Pulmonary artery endothelial cell (primary cell): Measurements from ENCODE around the gene SLC22A7. TPM values are rescaled to one million over a fixed set of nuclear protein-coding genes. Genes with fewer than 3 reads are reported as not detected.

Source experiments
- DNase-seq: peaks from one replicate; pipeline ENCODE4 v3.0.0-alpha.2; 2011; ENCODE audit warnings: low read depth, low spot score
- total RNA-seq: library from RNA; depleted of rRNA; stranded (reverse); fragments of >200 nt; gene quantifications from 2 replicates; pipeline ENCODE4 v1.2.3, GENCODE V29; 2014

Gene SLC22A7, protein sequence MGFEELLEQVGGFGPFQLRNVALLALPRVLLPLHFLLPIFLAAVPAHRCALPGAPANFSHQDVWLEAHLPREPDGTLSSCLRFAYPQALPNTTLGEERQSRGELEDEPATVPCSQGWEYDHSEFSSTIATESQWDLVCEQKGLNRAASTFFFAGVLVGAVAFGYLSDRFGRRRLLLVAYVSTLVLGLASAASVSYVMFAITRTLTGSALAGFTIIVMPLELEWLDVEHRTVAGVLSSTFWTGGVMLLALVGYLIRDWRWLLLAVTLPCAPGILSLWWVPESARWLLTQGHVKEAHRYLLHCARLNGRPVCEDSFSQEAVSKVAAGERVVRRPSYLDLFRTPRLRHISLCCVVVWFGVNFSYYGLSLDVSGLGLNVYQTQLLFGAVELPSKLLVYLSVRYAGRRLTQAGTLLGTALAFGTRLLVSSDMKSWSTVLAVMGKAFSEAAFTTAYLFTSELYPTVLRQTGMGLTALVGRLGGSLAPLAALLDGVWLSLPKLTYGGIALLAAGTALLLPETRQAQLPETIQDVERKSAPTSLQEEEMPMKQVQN
- not detected in 2 replicates for total RNA-seq

DNA sequence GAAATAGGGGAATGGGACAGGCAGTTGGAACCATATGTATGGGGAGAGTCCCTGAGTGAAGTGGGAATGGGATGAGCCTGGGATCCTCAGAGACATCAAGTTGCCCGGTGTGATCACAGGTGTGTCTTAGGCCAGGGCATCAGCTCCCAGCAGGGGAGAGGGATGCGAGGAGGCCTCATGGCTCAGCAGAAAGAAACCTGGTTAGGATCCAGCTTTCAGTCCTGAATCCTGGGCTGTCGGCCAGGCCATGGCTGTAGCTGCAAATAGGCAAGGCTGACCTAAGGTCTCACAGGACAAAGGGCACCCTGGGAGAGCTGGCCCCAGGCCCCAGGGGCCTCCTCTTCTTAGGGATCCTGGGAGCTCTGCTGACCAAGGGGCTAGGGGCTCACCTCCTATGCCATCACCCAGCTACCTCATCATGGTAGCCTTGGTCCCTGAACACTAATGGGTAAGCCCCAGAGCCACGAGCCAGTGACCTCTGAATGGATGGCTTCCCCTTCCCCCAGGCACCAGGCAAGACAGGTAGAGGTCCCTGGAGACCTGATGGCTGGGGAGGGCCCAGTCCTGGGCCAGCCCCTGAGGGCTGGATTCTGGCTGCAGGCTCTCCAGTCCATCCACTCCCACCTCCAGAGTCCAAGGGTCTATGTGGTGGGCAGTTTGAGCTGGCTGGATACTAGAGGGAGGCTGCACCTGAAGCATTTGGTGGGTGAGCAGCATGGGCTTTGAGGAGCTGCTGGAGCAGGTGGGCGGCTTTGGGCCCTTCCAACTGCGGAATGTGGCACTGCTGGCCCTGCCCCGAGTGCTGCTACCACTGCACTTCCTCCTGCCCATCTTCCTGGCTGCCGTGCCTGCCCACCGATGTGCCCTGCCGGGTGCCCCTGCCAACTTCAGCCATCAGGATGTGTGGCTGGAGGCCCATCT is at the start of gene SLC22A7:
TSS of gene SLC22A7 (plus strand) at position 617 of the 921 bp plus-strand sequence. CDS start at position 716, 99 bp downstream.
- DNase-seq = no peak

DNA sequence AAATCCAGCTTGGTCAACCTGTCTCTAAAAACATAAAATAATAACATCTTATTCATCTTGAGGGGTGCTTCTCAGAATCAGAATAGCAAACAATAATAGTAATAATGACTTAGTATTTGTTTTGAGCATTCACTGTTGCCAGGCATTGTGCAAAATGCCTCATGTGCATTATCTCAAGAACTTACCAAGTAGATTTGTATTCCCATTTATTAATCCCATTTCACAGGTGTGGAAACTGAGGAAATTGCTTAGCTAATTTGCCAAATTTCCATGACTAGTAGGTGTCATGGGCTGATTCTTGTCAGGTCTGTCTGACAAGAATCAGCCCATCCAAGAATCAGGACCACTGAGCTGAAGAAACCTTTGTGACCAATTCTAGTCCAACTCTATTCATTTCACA is 49.3 kb upstream of the SLC22A7 start:
- no peak for DNase-seq

DNA sequence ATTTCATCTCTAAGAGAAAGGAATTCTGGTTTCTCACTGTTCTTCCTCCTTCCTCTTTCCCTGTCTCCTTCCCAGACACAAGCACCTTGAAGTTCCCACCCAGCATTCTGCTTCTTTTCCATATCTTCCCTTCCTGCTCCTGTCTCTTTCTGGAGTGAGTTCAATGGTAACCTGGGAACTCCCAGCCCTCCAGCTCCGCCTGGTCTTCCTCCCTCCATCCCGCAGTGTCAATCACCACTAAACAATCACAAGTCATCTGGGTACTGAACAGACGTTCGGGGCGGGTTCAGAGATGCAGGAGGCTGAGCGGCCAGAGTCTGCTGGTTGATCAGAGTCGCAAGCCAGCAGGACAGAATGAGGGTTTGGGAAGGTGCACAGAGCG is 47.1 kb upstream of the SLC22A7 start:
- no peak for DNase-seq

DNA sequence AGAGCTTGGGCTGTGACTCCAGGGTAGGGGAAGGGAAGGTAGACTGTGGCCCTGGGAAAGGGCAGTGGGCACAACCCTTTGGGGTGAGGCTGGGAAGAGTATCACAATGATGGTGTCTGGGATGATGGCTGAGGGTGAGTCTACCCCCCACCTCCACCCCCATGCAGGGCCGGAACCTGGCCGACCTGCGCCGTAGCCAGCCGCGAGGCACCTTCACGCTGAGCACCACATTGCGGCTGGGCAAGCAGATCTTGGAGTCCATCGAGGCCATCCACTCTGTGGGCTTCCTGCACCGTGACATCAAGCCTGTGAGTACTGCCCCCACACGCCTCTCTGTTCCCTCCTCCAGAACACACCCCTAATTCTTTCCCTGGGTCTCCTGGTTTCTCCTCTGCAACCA is 44.7 kb upstream of the SLC22A7 start:
- no peak for DNase-seq

DNA sequence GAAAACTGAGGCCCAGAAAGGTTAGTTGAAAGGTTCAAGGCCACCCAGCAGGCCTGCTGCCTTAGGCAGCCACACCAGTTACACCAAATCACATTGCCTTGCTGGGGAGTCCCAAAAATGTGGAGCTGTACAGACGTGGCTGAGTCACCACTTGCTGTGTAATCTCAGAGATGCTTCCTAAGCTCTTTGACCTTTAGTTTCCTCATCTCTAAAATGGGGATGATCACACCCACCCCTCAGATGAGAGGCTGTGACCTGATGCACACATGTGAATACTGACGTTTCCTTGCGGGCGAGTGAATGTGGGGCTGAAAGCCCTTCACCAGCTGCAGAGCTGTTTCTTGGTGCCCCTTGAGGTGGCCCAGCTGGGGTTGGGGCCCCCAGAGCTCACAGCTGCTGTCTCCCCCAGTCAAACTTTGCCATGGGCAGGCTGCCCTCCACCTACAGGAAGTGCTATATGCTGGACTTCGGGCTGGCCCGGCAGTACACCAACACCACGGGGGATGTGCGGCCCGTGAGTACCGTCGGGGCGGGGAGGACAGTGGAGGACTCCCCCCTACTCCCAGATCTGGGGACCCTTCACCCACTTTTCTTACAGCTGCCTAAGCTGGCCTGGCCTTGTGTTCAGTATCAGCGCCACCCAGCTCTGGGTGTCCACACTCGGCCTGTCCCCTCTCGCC is 43.8 kb upstream of the SLC22A7 start:
- no peak for DNase-seq

DNA sequence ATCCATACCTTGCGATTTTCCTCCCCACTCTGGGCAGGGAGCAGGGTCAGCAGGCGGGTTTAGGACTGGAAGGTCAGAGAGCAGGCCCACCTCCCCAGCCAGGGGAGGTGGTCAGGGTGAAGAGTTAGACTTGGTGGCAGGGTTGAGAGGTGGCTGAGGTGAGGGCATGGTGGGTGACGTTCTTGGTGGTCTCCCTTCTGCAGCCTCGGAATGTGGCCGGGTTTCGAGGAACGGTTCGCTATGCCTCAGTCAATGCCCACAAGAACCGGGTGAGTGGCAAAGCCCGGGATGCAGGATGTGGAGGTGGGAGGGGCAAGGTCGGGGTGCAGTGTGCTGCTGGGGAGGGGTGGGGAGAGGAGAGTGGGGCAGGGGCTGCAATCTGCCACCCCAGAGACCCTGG is 43.2 kb upstream of the SLC22A7 start:
- DNase-seq = no peak

DNA sequence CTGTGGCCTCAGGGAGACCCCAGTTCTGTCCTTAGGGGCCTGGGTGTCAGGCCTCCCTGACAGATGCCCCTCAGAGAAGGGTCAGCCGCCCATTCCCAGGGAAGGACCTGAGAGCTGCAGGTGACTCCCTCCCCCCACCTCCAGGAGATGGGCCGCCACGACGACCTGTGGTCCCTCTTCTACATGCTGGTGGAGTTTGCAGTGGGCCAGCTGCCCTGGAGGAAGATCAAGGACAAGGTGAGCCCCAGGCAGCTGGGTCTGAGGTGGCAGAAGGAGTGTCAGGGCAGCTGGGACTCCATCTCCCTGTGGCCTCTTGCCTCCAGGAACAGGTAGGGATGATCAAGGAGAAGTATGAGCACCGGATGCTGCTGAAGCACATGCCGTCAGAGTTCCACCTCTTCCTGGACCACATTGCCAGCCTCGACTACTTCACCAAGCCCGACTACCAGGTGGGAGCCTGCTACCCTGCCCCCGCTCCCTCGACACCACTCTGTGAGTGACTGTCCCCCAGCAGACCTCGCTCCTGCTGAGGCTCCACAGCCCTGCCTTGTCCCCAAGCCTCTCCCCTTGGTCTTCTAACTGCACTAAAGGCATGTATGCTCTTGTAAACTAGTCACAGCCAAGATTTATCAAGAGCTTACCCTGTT is 42.5 kb upstream of the SLC22A7 start:
- DNase-seq = no peak

DNA sequence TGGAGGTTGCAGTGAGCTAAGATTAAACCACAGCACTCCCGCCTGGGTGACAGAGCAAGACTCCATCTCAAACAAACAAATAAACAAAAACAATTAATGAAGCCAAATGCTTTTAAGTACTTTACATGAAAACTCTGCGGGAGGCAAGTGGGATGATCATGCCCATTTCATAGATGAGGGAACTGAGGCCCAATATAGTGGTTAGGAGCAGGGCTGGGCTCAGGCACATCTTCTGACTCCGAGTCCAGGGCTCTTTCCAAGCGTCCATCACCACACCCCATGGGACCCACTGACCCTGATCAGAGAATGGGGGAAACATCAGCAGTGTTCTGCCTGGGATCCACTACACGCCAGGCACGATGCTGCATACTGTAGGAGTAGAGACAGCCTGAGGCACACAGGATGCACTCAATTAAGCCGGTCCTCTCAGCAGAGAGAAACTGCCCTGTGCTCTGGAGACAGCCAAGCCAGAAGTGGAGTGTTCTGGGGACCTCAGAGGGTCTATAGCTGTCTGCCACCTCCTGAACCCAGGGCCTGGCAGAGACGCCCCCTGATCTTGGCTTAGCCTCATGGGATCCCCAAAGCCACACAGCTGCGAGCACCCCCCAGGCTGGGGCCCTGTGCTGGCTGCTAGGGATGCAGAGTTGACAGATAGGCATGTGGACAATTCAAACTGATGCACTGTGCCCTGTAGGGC is 41.2 kb upstream of the SLC22A7 start:
- DNase-seq = no peak

DNA sequence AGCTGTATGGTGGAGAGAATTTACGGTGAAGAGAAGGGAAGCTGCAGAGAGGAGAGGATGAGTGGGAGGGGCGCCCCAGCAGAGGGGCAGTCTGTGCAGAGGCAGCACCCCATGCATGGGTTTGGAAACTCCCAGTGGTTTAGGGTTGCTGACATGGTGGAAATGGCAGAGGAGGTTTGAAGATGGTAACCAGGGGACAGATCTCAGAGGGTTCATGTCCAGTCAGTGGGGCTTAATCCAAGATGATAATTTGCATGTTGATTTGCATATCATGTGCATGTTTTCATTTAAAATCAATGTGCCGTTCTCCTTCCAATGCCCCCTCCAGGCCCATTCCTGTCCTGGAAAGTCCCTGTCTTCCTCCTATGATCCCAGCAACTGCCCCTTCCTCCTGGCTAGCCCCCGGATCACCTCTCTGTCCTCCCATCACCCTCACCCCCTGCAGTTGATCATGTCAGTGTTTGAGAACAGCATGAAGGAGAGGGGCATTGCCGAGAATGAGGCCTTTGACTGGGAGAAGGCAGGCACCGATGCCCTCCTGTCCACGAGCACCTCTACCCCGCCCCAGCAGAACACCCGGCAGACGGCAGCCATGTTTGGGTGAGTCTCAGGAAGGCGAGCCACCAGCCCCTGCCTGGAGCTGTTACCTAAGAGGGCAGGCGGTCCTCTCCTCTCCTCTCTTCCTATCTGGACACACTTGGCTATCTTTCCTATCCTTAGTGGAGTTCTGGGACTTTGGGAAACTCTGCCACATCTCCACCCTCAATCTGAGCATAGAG is 40.5 kb upstream of the SLC22A7 start:
- DNase-seq = no peak

DNA sequence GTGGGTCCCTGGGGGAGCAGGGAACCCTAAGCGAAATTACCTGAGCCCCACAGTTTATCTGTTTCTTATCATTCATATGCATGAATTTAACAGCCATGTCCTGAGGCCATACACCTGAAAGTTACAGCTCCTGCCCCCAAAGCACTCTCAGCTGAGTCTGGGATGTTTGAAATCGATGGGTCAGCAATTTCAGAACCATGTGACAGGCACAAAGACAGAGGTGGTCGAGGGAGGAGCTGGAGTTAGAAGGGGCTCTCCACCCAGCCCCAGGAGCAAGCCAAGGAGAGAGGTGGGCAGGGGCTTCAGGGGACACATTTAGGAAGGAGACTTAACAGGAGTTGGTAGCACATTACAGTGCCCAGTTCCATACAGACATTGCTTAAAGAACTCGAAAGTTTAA is 39.9 kb upstream of the SLC22A7 start:
- no peak for DNase-seq

DNA sequence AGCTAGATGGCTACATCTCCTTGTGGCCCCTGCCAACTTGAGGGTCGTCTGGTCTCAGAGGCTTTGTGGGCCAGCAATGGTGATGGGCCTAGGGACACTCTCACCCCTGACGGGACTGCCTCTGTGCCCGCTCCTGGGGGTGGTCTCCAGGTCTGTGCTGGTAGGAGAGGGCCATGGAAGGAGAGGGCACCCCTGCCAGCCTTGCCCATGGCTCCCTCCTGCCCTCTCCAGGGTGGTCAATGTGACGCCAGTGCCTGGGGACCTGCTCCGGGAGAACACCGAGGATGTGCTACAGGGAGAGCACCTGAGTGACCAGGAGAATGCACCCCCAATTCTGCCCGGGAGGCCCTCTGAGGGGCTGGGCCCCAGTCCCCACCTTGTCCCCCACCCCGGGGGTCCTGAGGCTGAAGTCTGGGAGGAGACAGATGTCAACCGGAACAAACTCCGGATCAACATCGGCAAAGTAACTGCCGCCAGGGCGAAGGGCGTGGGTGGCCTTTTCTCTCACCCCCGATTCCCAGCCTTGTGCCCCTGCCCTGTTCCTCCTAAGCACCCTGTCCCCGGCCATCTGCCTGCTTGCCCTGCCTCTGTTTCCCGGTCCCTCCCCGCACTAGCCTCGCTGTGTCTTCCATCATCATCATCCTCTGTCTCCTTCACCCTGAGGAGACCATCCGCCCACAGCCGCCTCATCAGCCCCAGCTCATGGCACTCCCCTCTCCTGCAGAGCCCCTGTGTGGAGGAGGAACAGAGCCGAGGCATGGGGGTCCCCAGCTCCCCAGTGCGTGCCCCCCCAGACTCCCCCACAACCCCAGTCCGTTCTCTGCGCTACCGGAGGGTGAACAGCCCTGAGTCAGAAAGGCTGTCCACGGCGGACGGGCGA is 39.0 kb upstream of the SLC22A7 start:
- no peak for DNase-seq

DNA sequence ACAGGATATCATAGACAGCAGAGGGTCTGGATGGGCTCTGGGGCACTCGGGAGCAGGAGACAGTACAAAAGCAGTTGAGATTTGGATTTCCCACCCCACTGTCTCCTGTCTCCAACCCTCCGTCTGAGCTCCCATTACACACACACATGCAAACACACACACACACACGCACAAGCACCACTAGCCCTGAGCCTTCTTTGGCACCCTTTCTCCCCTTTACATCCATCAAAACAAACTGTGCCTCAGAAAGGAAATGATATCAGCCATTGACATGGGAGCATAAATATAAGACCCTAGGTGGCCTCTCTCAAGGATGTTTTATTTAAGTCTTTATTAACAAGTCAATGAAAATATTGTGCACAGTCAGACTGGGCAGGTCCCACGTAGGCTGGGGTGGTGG is 37.3 kb upstream of the SLC22A7 start:
- DNase-seq = no peak

DNA sequence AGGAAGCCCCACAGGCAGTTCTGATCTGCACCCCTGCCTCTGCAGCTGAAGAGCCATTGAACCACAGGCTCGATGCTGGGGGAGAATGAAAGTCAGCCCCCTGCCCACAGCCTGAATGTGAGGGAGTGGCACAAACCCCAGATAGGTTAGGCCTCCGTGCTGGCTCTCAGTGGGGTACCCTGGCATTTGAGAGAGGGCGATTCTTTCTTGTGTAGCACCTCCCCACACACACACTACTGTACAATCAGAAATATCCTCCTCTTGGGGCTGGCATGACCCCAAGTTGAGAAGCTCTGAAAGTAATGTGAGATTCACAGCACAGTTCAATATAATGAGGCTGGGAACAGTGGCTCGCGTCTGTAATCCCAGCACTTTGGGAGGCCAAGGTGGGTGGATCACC is 36.9 kb upstream of the SLC22A7 start:
- no peak for DNase-seq

DNA sequence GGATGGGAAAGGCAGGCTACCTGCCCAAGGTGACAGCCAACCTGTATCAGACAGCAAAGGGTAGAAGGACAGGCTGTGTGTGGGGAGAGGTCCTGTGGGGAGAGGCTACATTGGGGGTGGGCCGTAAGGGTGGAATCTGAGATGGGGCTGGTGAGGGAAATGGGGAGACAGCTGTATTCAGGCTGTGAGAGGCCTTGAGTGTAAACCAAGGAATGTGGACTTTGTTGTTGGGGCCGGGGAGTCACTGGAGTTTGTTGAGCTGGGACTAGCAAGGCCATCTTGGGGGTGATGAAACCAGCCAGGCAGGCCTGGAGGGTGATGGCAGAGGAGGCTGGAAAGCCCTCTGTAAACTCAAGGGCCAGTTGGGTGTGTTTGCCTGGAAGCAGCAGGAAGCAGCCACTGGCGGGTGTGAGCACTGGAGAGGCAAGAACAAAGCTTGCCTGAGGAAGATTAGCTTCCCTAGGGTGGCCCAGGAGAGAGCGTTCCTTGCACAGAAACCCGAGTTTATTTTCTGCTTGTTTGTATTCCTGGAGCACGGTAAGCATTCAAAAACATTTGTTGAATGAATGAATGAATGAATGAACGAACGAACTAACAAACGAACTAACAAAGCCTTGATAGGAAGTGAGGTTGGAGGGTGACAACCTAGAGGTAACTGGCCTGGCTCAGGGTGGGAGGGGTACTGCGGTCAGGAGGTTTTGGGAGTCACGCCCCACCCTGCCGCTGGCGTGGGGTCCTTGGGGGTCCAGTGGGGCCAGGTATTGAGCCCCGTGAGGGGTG is 35.9 kb upstream of the SLC22A7 start:
- DNase-seq = no peak

DNA sequence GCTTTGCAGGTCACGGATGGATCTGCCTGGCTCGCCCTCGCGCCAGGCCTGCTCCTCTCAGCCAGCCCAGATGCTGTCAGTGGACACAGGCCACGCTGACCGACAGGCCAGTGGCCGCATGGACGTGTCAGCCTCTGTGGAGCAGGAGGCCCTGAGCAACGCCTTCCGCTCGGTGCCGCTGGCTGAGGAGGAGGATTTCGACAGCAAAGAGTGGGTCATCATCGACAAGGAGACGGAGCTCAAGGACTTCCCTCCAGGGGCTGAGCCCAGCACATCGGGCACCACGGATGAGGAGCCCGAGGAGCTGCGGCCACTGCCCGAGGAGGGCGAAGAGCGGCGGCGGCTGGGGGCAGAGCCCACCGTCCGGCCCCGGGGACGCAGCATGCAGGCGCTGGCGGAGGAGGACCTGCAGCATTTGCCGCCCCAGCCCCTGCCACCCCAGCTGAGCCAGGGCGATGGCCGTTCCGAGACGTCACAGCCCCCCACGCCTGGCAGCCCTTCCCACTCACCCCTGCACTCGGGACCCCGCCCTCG is 35.2 kb upstream of the SLC22A7 start:
- DNase-seq = no peak

DNA sequence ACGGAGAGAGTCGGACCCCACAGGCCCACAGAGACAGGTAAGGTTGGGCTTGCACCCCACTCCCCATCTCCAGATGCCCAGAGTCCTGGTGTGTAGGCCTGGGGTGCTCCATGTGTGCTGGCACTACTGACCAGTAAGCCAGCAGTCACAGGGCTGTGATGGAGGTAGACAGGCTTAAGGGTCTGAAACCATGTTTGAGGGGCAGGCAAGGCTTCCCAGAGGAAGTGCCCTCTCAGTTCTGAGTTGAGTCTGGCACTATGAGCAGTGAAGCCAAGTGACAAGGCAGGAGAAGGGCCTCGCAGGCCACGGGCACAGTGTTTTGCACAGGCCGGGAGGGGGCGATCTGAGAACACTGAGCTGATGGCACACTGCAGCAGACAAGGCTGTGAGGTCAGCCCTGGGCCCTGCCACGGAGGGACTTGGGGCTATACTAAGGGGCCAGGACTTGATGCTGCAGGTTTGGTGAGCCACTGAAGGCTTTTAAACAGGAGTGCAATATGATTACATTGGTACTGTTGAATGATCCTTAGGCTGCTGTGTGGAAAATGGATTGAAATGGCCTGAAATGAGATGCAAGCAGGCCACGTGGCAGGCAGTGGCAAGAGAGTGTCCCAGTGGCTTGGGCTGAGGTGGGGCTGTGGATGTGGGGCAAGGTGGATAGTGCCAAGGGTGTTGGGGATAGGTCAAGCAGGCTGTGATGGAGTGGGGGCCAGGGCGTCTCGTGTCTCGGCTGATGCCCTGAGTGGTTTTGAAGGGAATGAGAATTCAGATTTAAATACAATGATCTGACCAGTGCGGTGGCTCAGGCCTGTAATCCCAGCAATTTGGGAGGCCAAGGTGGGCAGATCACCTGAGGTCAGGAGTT is 34.5 kb upstream of the SLC22A7 start:
- DNase-seq = no peak
